ENCODE data around the gene CYP2A7.
"Not testable (repeated sequence)": the region's sequence is repeated elsewhere in the genome, so short reads cannot be mapped to it uniquely, and the experiment has no call there.

DNA sequence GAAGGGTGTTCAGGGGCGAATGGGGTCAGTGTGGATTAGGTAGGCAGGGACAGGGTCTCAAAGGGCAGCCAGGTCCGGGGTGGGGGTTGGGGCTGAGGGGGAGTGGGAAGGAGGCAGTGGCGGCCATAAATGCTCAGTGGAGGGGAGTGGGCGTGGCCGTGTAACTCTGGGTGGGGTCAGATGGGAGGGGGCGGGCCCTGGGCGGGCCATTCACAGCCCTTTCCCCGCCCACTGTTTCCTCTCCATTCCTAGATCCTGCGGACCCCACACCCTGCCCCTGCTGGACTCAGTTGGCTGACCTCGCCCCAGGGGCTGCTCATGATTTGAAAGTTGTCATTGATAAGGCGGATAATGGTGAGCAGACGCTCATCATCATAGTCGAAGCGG is 55.7 kb downstream of the CYP2A7 start:
- TF ChIP-seq CTCF (IDR thresholded peaks at IDR 0.05; ENCODE audit: control extremely low read depth in 1 of 3, insufficient read depth in 1 of 3, low read depth in 1 of 3, low read length in 3 of 3); JUND (IDR thresholded peaks at IDR 0.05; ENCODE audit: low read length); SRF (IDR thresholded peaks at IDR 0.05; ENCODE audit: low read depth, low read length); TAF1 (IDR thresholded peaks at IDR 0.05; ENCODE audit: low read depth, low read length): not testable (repeated sequence)
